Measurements from ENCODE around the gene TTI1.

The TTI1 gene

GRCh38 chr20:37944456-37944981 lies 88.7 kb downstream of the TTI1 start:
- in situ Hi-C loops (cut with HindIII; ENCODE audit: low sequenced_read_pairs) = no loop called here
- no peak overlapping the region for H3K4me3 ChIP-seq (ENCODE audit: low read depth, low read length)
- no peak for TF ChIP-seq CTCF (IDR thresholded peaks at IDR 0.05; ENCODE audit: low read depth, low read length)
- no peak for DNase-seq (ENCODE audit: low read depth, low spot score)

- no peak for TF ChIP-seq CTCF (IDR thresholded peaks at IDR 0.05; ENCODE audit: low read depth, low read length)
- H3K4me3 ChIP-seq (ENCODE audit: low read depth, low read length) = no peak overlapping the region
- DNase-seq (ENCODE audit: low read depth, low spot score) = no peak
- in situ Hi-C loops (cut with HindIII; ENCODE audit: low sequenced_read_pairs) = no loop called here
Measured at GRCh38 chr20:37943501-37944455, 89.5 kb downstream of the TTI1 start.

GRCh38 chr20:37943033-37943432 lies 90.2 kb downstream of the TTI1 start:
- H3K4me3 ChIP-seq (ENCODE audit: low read depth, low read length) = no peak overlapping the region
- in situ Hi-C loops (cut with HindIII; ENCODE audit: low sequenced_read_pairs) = no loop called here
- DNase-seq (ENCODE audit: low read depth, low spot score) = no peak
- TF ChIP-seq CTCF (IDR thresholded peaks at IDR 0.05; ENCODE audit: low read depth, low read length) = no peak

GRCh38 chr20:37941992-37942391 lies 91.3 kb downstream of the TTI1 start:
- in situ Hi-C loops (cut with HindIII; ENCODE audit: low sequenced_read_pairs) = no loop called here
- no peak for DNase-seq (ENCODE audit: low read depth, low spot score)
- no peak for TF ChIP-seq CTCF (IDR thresholded peaks at IDR 0.05; ENCODE audit: low read depth, low read length)
- no peak overlapping the region for H3K4me3 ChIP-seq (ENCODE audit: low read depth, low read length)

GRCh38 chr20:37941332-37941731 lies 91.9 kb downstream of the TTI1 start:
- H3K4me3 ChIP-seq (ENCODE audit: low read depth, low read length) = no peak overlapping the region
- TF ChIP-seq CTCF (IDR thresholded peaks at IDR 0.05; ENCODE audit: low read depth, low read length) = peak; percentile 21
- in situ Hi-C loops (cut with HindIII; ENCODE audit: low sequenced_read_pairs) = no loop called here
- DNase-seq (ENCODE audit: low read depth, low spot score) = no peak

GRCh38 chr20:37940858-37941257 lies 92.4 kb downstream of the TTI1 start:
- in situ Hi-C loops (cut with HindIII; ENCODE audit: low sequenced_read_pairs) = no loop called here
- H3K4me3 ChIP-seq (ENCODE audit: low read depth, low read length) = no peak overlapping the region
- DNase-seq (ENCODE audit: low read depth, low spot score) = no peak
- TF ChIP-seq CTCF (IDR thresholded peaks at IDR 0.05; ENCODE audit: low read depth, low read length) = no peak
